Measurements from ENCODE around the gene PTPN9. TPM values are rescaled to one million over a fixed set of nuclear protein-coding genes. Genes with fewer than 3 reads are reported as not detected.
A peak's percentile ranks its signal among the peaks of the same experiment; 100 is the strongest.

The PTPN9 gene
- total RNA-seq, 2 experiments from 2014 or later: 46.3 to 48.7 TPM

GRCh38 chr15:75459581-75459980, 119.5 kb downstream of the PTPN9 start:
- no peak for ATAC-seq
- peaks cover 3% of the 10 kb centered on the region for H3K36me3 Mint-ChIP-seq (ENCODE audit: low read depth)
- no peak for DNase-seq
- POLR2A ChIA-PET: no interaction called here
- peaks cover 12% of the 10 kb centered on the region for H3K4me1 Mint-ChIP-seq (ENCODE audit: low read depth)
- H3K4me3 Mint-ChIP-seq: no peak overlapping the region
- CTCF ChIA-PET: interaction anchor here (1.7 kb wide), 1 partner anchor 182 kb away, joined by 7 read pairs; no protein-coding TSS in a partner anchor
- H3K27ac Mint-ChIP-seq: no peak overlapping the region
- no peaks in the 10 kb centered on the region for H3K27me3 Mint-ChIP-seq (ENCODE audit: low read depth)
- no peaks in the 10 kb centered on the region for H3K9me3 Mint-ChIP-seq (ENCODE audit: insufficient read depth)

DNA sequence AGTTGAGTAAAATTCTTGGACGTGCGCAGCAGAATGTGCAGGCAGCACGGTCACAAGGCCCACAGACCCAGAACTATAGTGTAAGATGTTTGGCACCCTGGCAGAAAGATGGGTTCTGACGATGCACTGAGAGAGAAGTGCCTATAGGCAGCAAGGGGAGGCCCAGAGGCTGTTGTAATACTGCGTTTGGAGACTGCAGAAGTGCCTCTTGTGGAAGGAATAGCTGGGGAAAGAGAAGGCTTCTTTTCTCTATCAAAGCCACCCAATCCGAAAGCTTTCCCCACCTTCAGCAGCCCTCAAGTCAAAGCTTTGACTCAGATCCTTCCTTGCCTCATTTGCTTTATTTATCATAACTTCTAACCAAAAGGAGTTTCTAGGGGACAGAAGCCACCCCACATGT, 122.4 kb downstream of the PTPN9 start:
- ChIA-PET POLR2A (interaction anchor here (0.8 to 7.2 kb wide), 5 partner anchors 10 to 184 kb away, joined by 4 to 102 read pairs (median 6); partner anchors contain the start of genes IMP3, PTPN9 and SNUPN), CTCF (interaction anchor here (1.4 to 6.5 kb wide), 2 partner anchors 10 to 88 kb away, joined by 7 to 62 read pairs; partner anchors contain the start of gene MAN2C1)
- H3K27ac Mint-ChIP-seq: peak overlapping the region; percentile 96
- peaks cover 11% of the 10 kb centered on the region for H3K4me1 Mint-ChIP-seq (ENCODE audit: low read depth)
- DNase-seq (no peak), ATAC-seq (no peak)
- H3K36me3 Mint-ChIP-seq (ENCODE audit: low read depth): peaks cover 2% of the 10 kb centered on the region
- peak overlapping the region; percentile 84 for H3K4me3 Mint-ChIP-seq
- H3K9me3 Mint-ChIP-seq (ENCODE audit: insufficient read depth): no peaks in the 10 kb centered on the region
- H3K27me3 Mint-ChIP-seq (ENCODE audit: low read depth): no peaks in the 10 kb centered on the region

DNA sequence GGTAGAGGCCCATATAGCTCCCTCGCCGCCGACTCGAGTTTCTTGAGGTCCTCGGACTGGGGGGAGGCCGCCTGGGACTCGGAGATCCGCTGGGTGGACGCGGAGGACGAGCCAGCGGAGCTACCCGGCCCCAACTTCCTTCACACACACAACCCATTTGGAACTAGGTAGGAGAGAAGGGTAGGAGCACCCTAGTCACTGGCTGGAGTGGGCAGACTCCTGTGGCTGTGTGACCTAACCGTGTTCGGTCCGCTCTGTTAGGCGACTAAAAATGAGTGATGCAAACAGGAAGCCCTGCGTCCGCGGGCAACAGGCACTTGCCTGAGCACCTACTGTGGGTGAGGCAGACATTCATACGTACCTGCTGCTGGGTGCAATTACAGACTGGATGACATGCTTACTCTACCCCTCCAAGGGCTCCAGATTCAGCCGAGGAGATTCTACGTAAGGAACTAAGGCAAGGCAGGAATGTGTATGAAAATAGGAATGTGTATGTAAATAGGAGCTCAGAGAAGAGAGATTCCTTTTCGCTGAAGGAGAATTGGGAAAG, 123.1 kb downstream of the PTPN9 start:
- peak; percentile 77 for DNase-seq
- ChIA-PET POLR2A (interaction anchor here (0.6 to 7.2 kb wide), 22 partner anchors 9 to 672 kb away, joined by 3 to 102 read pairs (median 4); partner anchors contain the start of genes IMP3, MAN2C1, SNUPN and SNX33), CTCF (interaction anchor here (1.1 to 6.5 kb wide), 5 partner anchors 10 to 184 kb away, joined by 4 to 62 read pairs (median 7); partner anchors contain the start of genes IMP3 and MAN2C1)
- Mint-ChIP-seq H3K27me3 (ENCODE audit: low read depth) (no peaks in the 10 kb centered on the region), H3K9me3 (ENCODE audit: insufficient read depth) (no peaks in the 10 kb centered on the region), H3K36me3 (ENCODE audit: low read depth) (peaks cover 2% of the 10 kb centered on the region), H3K4me3 (peak overlapping the region; percentile 84), H3K4me1 (ENCODE audit: low read depth) (peaks cover 11% of the 10 kb centered on the region), H3K27ac (peak overlapping the region; percentile 96)
- ATAC-seq: no peak

DNA sequence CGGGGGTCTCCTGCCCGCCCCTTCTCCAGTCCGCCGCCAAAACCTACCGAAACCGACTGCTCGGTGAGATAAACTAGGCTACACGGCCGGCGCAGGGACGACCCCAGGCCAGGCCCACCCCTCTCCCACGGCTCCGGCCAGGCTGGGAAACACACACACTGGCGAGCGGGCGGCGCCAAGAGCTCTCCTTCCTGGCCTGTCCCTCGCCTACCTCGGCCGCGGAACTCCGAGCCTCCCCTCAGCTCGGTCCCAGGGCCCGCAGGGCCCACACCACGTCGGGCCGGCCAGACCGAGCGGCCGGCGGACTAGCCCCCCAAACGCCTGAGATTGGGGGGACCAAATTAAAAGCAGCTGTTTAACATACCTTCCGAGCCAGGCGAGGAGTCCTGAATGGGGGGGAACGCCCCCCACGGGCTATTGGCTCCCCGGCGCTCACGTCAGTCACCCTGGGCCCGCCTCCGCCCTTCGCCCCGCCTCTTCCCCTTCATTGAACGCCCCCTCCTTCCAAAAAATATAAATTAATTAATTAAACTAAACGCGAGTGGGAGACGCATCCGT, 123.6 kb downstream of the PTPN9 start:
- Mint-ChIP-seq H3K27me3 (ENCODE audit: low read depth) (no peaks in the 10 kb centered on the region), H3K36me3 (ENCODE audit: low read depth) (peaks cover 2% of the 10 kb centered on the region), H3K27ac (peak overlapping the region; percentile 96), H3K4me3 (peak overlapping the region; percentile 84), H3K4me1 (ENCODE audit: low read depth) (peaks cover 12% of the 10 kb centered on the region), H3K9me3 (ENCODE audit: insufficient read depth) (no peaks in the 10 kb centered on the region)
- ChIA-PET CTCF (interaction anchor here (0.7 to 6.5 kb wide), 9 partner anchors 10 to 231 kb away, joined by 3 to 62 read pairs (median 6); partner anchors contain the start of genes IMP3, MAN2C1, PTPN9 and SNUPN), POLR2A (interaction anchor here (0.6 to 7.2 kb wide), 21 partner anchors 9 to 672 kb away, joined by 3 to 102 read pairs (median 4); partner anchors contain the start of genes IMP3, MAN2C1, SNUPN and SNX33)
- DNase-seq (peak; percentile 93), ATAC-seq (peak; percentile 7)

- DNase-seq (peak; percentile 86), ATAC-seq (no peak)
- ChIA-PET POLR2A (interaction anchor here (0.6 to 7.2 kb wide), 31 partner anchors 9 to 677 kb away, joined by 3 to 102 read pairs (median 4); partner anchors contain the start of genes IMP3, MAN2C1, PPCDC and PTPN9), CTCF (interaction anchor here (0.7 to 6.5 kb wide), 14 partner anchors 8 to 232 kb away, joined by 3 to 62 read pairs (median 4); partner anchors contain the start of genes IMP3, MAN2C1, PTPN9 and SNUPN)
- Mint-ChIP-seq H3K4me1 (ENCODE audit: low read depth) (peaks cover 19% of the 10 kb centered on the region), H3K4me3 (peak overlapping the region; percentile 84), H3K27me3 (ENCODE audit: low read depth) (no peaks in the 10 kb centered on the region), H3K27ac (peak overlapping the region; percentile 96), H3K9me3 (ENCODE audit: insufficient read depth) (no peaks in the 10 kb centered on the region), H3K36me3 (ENCODE audit: low read depth) (peaks cover 2% of the 10 kb centered on the region)
Observed at GRCh38 chr15:75454471-75455378, 124.4 kb downstream of the PTPN9 start.

DNA sequence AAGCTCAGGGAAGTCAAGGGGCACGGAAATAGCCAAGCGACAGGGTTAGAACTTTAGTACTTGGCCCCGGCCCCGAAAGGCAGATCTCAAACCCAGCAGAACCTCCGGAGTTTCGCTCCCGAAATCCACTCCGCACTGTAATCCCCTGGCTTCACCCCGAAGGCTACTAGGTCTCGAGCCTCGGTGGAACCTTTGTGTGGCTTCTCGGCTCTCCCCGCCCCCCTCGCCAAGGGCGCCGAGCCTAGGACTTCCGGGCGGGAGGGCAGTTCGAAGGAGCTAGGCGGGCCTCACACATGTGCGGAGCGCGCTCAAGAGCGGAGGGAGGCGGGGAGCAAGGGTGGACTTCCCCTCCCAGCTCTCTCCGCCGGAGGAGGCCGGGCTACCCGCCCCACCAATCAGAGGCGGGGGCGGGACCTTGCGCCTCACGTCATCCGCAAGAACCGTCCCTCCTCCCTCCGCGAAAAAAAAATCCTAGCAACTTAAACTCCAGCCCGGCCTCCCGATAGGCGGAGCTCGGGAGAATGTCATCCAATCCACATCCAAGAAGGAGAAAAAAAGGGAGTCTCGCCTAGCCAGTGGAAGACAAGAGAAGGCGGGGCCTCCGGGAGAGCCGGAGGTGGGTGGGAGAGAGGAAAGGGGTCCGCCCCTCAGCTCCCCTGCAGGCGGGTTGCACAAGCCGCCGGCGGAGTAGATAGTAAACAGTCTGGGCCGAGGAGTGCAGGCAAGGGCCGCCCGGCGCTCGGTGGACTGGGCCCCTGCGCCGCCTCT, 125.2 kb downstream of the PTPN9 start:
- Mint-ChIP-seq H3K27me3 (ENCODE audit: low read depth) (no peaks in the 10 kb centered on the region), H3K36me3 (ENCODE audit: low read depth) (peaks cover 2% of the 10 kb centered on the region), H3K27ac (peak overlapping the region; percentile 98), H3K4me1 (ENCODE audit: low read depth) (peaks cover 26% of the 10 kb centered on the region), H3K4me3 (peak overlapping the region; percentile 84), H3K9me3 (ENCODE audit: insufficient read depth) (no peaks in the 10 kb centered on the region)
- ChIA-PET POLR2A (interaction anchor here (0.6 to 7.2 kb wide), 28 partner anchors 8 to 676 kb away, joined by 3 to 102 read pairs (median 4); partner anchors contain the start of genes IMP3, MAN2C1, PPCDC and PTPN9), CTCF (interaction anchor here (0.7 to 6.5 kb wide), 12 partner anchors 8 to 233 kb away, joined by 3 to 62 read pairs (median 6); partner anchors contain the start of genes IMP3, MAN2C1, PTPN9 and SNUPN)
- ATAC-seq (peak; percentile 43), DNase-seq (peak; percentile 99)

DNA sequence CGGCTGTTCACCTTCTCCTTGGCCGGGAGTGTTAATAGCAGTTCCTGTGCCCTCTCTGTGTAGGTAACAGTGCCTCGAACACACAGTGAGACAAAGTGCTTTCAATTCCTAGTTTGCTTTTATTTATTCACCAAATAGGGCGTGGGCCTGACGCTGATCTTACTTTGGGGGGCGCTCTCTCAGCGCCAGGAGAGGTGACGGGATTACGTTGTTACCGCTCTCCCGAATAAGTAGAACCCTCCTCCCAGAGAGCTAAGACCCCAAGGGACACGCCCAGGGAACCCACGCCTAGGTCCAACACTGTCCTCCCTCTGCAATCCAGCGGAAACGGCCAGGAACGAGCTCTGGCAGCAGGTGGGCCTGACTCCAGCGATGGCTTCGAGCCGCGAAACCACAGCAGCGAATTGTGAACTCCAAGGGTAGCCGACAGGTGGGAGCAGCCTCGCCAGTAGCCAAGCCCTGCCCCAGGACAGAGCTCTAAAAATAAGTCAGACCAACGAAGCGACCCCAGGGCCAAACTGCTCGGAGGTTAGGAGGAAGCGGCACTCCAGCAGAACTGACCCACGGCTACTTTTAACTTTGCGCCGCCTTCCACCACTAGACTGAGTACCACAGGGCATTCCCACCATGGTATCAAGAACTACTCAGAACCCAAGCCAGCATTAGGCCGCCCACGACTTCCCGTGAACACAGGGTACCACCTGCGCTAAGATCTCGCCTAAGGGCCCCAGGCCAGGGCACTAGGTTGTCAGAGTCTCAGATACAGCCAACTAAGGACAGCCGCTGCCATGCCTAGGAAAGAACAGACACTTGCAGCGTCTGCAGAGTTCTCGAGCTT, 126.0 kb downstream of the PTPN9 start:
- CTCF ChIA-PET: interaction anchor here (0.7 to 6.5 kb wide), 13 partner anchors 10 to 194 kb away, joined by 3 to 62 read pairs (median 8); partner anchors contain the start of genes IMP3, MAN2C1, PTPN9 and SNUPN
- Mint-ChIP-seq H3K4me3 (peak overlapping the region; percentile 84), H3K27me3 (ENCODE audit: low read depth) (no peaks in the 10 kb centered on the region), H3K27ac (peak overlapping the region; percentile 98), H3K36me3 (ENCODE audit: low read depth) (peaks cover 4% of the 10 kb centered on the region), H3K4me1 (ENCODE audit: low read depth) (peaks cover 31% of the 10 kb centered on the region), H3K9me3 (ENCODE audit: insufficient read depth) (no peaks in the 10 kb centered on the region)
- ATAC-seq: no peak
- DNase-seq: peak; percentile 67
- POLR2A ChIA-PET: interaction anchor here (0.7 to 7.2 kb wide), 21 partner anchors 10 to 665 kb away, joined by 3 to 102 read pairs (median 4); partner anchors contain the start of genes IMP3, MAN2C1, PPCDC and PTPN9

- POLR2A ChIA-PET: interaction anchor here (0.6 to 7.2 kb wide), 21 partner anchors 14 to 1543 kb away, joined by 3 to 102 read pairs (median 4); partner anchors contain the start of genes ARID3B, IMP3, MAN2C1 and PPCDC
- peak; percentile 18 for ATAC-seq
Observed at GRCh38 chr15:75452364-75452864, 126.7 kb downstream of the PTPN9 start.

DNA sequence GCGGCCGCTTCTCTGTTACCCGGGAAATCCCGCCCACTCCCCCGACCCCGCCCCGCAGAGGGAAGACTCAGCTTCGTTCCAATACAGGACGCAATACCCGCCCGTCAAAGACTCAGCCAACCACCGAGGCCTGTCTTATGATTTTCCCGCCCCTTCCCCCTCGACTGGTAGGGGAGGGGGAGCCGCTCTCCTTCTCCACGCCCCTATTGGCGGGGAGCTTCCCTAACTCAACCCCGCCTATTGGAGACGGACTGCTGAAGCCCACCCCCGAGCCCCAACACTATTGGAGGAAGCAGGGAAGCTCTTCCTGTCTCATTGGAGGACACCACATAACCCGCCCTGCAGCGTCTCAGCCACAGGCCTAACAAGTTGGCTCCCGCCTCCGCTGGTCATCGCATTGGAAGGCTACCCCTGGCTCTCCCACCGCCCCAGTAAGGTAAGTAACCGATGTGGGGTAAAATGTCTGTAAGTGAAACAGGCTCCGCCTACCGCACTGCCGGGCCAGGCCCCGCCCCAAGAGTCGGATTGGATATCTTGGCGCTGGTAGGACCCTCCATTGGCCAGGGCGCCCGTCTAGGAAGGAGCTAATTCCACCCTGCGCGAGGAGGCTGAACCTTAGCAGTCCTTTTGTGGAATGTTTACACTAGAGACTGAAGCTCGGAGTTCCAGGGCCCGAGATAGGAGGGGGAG, 127.3 kb downstream of the PTPN9 start, which contains the start of gene SIN3A:
Gene SIN3A, minus strand, starts transcription at position 17 of the 690 bp plus-strand sequence. CDS start 21,315 bp downstream, outside the sequence.
- H3K27me3 Mint-ChIP-seq (ENCODE audit: low read depth): no peaks in the 10 kb centered on the region
- CTCF ChIA-PET: interaction anchor here (0.6 to 6.5 kb wide), 14 partner anchors 13 to 423 kb away, joined by 3 to 62 read pairs (median 4); partner anchors contain the start of genes IMP3, MAN2C1, PTPN9 and SNUPN
- H3K9me3 Mint-ChIP-seq (ENCODE audit: insufficient read depth): no peaks in the 10 kb centered on the region

More at GRCh38 chr15:75452364-75452864, 126.7 kb downstream of the PTPN9 start:
- peak overlapping the region; percentile 84 for H3K4me3 Mint-ChIP-seq
- DNase-seq: peak; percentile 90
- no peaks in the 10 kb centered on the region for H3K27me3 Mint-ChIP-seq (ENCODE audit: low read depth)
- peak overlapping the region; percentile 98 for H3K27ac Mint-ChIP-seq
- peaks cover 34% of the 10 kb centered on the region for H3K4me1 Mint-ChIP-seq (ENCODE audit: low read depth)
- CTCF ChIA-PET: interaction anchor here (0.6 to 6.5 kb wide), 13 partner anchors 23 to 423 kb away, joined by 3 to 62 read pairs (median 4); partner anchors contain the start of genes IMP3, MAN2C1, PTPN9 and SNUPN
- no peaks in the 10 kb centered on the region for H3K9me3 Mint-ChIP-seq (ENCODE audit: insufficient read depth)
- peaks cover 6% of the 10 kb centered on the region for H3K36me3 Mint-ChIP-seq (ENCODE audit: low read depth)

More for the DNA sequence above, 127.3 kb downstream of the PTPN9 start, which contains the start of gene SIN3A:
- Mint-ChIP-seq H3K36me3 (ENCODE audit: low read depth) (peaks cover 11% of the 10 kb centered on the region), H3K4me3 (peak within 1 kb of the TSS; percentile 96), H3K27ac (peak within 1 kb of the TSS; percentile 98), H3K4me1 (ENCODE audit: low read depth) (peaks cover 36% of the 10 kb centered on the region)
- ATAC-seq: peak; percentile 59
- DNase-seq: peak; percentile 100
- POLR2A ChIA-PET: interaction anchor here (0.6 to 7.2 kb wide), 22 partner anchors 14 to 1543 kb away, joined by 3 to 102 read pairs (median 4); partner anchors contain the start of genes ARID3B, FAM219B, IMP3 and MAN2C1

Data from activated CD8-positive, alpha-beta T cell treated with anti-CD3 and anti-CD28 coated beads, Interleukin-2, amount 10 ng/mL, durations not matched to agents 7 days and 5 days (primary cell).